Measurements from ENCODE around the gene HSFX3.
"Not testable (repeated sequence)": the region's sequence is repeated elsewhere in the genome, so short reads cannot be mapped to it uniquely, and the experiment has no call there.

HSFX3 gene, protein sequence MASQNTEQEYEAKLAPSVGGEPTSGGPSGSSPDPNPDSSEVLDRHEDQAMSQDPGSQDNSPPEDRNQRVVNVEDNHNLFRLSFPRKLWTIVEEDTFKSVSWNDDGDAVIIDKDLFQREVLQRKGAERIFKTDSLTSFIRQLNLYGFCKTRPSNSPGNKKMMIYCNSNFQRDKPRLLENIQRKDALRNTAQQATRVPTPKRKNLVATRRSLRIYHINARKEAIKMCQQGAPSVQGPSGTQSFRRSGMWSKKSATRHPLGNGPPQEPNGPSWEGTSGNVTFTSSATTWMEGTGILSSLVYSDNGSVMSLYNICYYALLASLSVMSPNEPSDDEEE

DNA sequence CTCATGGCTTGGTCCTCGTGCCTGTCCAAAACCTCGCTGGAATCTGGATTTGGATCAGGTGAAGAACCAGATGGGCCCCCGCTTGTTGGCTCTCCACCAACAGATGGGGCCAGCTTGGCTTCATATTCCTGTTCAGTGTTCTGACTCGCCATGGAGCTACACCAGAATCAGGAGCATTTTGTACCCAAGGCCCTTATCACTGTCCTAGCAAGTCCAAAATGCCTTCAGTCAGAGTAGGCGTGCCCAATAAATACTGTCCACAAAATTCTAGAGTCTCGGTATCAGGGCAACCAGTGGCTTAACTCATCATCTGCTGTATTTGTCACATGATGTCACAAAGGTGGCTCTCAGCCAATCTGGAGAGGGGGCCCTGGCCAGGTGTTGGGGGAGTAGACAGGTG is at the start of gene HSFX3:
Gene HSFX3 (minus strand): TSS at position 224 of the 400 bp plus-strand sequence. CDS start 72 bp downstream, at position 152.
- in situ Hi-C loops (cut with MboI; ENCODE audit: low sequenced_read_pairs): not testable (repeated sequence)

DNA sequence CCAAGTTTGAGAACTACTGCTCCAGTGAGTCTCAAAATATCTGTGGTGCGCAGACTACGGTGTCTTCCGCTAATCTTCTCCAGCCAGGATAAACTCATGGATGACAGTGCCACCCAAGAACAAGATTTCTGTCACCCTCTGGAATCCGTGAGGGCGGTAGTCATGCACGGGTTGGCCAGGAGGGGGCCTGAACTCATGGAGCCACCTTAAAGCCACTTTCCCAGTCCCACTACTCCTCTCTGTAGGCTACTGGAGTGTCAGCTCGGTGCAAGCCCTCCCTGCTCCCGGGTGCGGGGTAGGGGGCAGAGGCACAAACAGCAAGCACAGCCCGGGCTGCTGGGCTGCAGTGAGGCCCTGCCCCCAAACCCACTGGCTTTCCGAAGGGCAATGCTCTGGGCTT is 48.9 kb upstream of the HSFX3 start:
- in situ Hi-C loops (cut with MboI; ENCODE audit: low sequenced_read_pairs): not testable (repeated sequence)

DNA sequence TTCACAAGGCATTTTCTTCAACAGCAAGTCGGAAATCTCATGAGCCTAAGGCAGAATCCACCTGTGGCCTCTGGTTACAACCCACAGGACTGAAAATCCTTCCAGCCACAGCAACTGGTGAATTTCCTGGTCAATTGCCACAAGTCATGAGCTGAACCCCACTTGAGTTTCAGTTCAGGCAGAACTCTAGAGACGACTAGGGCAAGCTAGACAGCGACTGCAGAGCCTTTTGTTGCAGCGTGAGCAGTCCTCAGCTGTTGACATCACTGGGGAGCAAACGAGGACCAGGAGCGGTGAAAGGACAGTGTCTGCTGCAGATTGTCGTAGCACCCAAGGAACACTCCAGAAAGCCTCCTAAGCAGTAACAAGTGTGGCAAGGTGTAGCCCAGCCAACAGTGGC is 46.2 kb upstream of the HSFX3 start:
- in situ Hi-C loops (cut with MboI; ENCODE audit: low sequenced_read_pairs): not testable (repeated sequence)

DNA sequence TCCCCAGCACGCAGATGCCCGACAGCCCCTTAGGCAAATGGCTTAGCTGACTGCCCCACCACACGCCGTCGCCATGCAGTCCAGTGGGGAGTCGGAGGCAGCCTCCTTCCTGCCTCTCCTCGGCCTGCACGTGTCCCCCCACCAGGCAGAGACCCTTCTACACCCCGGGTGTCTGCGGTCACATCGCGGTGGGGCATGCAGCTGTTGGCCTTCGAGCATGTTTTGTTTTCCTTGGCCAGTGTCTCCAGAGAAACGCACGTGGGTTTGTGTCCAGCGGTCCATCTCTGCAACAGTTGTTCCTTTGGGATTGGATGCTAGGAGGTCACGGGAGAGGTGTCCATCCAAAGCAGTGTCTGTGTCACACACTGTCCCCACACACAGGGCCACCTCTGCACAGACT is 45.5 kb upstream of the HSFX3 start, which contains the start of gene HSFX2:
Gene HSFX2 (minus strand): TSS at position 101 of the 400 bp plus-strand sequence. CDS start 614 bp downstream, outside the sequence.
- in situ Hi-C loops (cut with MboI; ENCODE audit: low sequenced_read_pairs): not testable (repeated sequence)

DNA sequence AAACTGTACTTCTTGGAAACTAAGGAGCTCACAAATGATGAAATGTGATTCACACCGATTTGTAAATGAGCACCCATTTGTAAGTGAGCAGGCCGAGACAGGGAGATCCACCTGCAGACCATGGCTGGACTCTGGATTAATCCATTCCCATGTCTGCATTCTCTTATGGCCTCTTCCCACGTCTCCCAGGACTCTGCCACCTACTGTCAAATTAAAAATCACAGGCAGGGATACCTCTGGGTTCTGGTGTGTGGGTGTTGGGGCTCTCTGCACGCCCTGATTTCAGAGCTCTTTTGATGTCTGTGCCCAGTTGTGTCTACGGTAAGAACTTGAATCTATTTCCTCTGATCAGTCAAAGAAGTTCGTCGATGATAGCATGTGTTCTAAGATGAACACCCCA is 41.3 kb upstream of the HSFX3 start:
- in situ Hi-C loops (cut with MboI; ENCODE audit: low sequenced_read_pairs): not testable (repeated sequence)

DNA sequence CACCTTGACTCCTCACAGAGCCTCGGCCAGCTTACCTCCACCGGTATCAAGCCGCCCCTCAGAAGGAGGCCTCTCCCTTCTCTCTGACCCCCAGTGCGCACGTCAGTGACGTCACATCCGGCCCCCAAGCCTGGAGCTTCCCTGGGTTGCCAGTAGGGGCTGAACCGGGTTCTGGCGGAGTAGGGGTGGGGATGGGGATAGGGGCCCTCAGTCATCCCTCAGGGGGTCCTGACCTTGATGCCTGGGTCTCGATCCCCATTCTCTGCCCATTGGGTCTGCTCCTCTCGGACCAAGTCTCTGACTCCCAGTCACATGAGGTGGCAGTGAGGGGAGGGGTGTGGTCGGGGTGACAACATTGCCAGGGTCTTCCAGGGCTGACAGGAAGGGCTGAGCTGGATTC is 37.6 kb upstream of the HSFX3 start, which contains the start of gene MAGEA9B:
Gene MAGEA9B (minus strand): TSS at position 101 of the 400 bp plus-strand sequence. CDS start 4,280 bp downstream, outside the sequence.
- in situ Hi-C loops (cut with MboI; ENCODE audit: low sequenced_read_pairs): not testable (repeated sequence)

DNA sequence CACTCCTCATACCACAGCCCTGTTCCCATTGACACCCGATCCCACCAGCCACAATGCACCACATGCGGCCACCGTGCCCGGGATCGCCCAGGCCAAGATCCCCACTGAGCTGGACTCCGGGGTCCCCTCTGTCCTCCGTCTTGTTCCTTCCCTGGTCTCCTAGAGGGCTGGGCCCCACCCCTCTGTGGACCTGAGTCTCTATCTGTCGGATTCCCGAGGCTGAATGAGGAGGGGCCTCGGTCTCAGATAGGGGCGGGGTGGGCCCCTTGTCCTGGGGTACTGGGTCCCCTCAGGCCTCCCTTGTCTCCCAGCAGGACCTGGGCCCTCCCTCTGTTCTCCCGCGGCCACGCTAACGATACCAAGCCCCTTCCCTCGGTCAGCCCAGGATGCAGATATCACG is 35.9 kb upstream of the HSFX3 start:
- in situ Hi-C loops (cut with MboI; ENCODE audit: low sequenced_read_pairs): not testable (repeated sequence)

DNA sequence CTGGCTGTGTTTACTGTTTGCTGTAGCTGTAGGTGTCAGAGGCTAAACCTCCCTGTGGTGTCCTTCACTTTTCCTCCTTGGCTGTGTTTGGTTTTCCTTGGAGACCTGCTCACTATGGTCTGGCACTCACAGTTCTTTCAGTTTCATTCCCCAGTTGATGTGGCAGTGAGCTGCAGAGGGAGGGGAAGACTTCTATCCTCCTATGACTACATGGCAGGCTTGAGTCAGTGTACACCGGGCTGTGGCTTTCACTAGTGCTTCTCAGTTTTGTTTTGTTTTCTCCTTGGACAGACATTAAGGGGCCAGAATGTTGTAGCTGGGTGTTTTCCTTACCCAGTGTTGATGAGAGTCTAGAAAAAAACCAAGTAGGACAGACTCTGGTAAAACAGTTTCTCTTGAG is 23.7 kb upstream of the HSFX3 start:
- in situ Hi-C loops (cut with MboI; ENCODE audit: low sequenced_read_pairs): not testable (repeated sequence)

DNA sequence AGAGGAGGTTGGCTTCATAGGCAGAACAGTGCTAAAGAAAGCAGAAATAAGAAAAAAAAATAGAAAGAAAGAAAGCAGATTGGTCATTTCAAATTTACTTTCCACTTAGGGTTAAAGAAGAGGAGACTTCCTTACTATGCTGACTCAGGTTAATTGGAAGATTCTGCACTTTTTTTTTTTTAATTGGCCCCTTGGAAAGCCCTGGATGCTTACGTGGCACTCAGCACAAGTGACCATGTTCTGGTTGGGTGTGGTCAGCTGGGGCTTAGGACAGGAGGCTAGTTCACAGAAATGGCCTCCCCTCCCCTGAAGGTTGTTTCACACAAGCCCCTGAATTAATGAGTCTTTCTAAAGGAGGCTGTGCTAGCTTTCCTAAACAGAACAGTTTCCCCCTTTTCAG is 23.0 kb upstream of the HSFX3 start:
- in situ Hi-C loops (cut with MboI; ENCODE audit: low sequenced_read_pairs): no loop called here

DNA sequence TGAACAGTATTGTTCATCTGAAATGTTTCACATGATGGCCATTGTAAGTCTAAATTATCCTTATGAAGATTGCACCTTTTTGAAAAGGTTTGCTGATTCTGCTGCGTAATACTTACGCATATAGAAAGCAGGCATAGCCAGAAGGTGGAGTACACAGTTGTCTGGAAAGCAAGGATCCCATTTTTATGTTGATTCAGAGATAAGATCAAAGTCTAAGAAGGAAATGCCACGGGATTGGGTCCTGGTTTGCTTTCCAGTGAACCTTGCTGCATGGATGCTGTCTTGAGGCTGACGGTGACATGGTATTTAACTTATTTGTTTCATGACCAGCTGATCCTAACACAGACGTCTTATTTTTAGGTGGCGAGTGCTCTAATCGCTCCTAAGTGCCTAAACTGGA is 22.0 kb upstream of the HSFX3 start:
- in situ Hi-C loops (cut with MboI; ENCODE audit: low sequenced_read_pairs): no loop called here

DNA sequence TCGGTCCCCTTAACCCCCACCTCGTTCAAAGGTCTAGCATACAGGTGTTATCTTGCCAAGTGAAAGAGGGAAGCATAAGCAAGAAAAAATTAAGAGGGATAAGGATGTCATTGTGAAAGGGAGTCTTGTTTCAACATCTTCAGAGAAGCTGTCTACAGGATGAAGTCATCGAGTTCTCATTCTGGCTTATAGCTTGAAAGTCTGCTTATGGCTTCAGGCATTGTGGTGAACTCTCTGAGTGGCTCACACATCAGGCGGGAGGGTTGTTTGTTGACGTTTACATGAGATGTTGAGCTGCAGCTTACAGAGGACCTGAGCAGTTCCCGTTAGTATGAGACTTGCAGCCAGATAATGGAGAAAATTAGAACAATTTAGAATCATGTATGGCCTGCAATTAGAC is 20.9 kb upstream of the HSFX3 start:
- in situ Hi-C loops (cut with MboI; ENCODE audit: low sequenced_read_pairs): no loop called here

DNA sequence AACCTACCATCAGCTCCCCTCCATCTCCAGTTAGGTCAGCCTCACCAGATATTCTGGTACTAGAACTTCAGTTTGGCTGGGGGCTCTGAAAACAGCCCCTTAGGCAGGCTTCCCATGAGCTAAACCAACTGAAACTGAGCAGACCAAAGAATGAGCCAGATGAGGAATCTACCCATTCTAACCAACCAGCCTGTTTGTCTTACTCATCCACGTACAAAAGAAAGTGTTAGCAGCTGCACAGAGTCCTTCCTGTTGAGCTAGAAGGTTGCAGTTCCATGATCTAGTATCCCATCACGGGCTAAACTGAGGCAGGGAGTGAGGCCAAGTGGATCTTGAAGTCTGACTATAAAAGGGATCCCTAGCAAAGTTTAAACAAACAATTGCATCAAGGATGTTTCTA is 20.0 kb upstream of the HSFX3 start:
- in situ Hi-C loops (cut with MboI; ENCODE audit: low sequenced_read_pairs): no loop called here

DNA sequence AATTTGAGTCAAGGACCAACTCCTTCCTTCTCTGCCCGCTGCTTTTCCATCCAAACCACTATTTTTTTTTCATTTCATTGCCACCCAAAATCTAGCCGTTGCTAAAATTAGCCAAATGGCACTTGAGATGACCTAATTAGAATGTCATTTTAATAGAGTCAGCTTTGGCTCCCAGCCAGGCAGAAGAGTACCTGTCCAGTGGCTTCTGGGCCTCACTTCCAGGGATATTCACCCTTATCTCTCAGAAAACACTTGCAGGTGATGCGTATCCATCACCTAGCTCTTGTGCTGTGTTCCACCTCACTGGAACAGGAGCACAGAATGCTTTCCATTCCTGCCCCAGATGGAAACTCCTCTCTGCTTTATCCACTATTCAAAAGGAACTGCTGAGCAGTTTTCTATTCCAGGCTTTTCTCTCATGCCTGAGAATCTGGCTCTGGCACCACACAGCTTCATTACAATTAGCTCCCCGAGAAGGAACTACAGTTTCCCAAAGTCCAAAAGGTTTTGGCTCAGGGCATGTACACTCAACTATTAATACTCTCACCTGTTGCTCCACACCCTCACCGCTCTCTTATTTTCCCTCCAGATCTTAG is 19.1 kb upstream of the HSFX3 start:
- in situ Hi-C loops (cut with MboI; ENCODE audit: low sequenced_read_pairs): no loop called here

DNA sequence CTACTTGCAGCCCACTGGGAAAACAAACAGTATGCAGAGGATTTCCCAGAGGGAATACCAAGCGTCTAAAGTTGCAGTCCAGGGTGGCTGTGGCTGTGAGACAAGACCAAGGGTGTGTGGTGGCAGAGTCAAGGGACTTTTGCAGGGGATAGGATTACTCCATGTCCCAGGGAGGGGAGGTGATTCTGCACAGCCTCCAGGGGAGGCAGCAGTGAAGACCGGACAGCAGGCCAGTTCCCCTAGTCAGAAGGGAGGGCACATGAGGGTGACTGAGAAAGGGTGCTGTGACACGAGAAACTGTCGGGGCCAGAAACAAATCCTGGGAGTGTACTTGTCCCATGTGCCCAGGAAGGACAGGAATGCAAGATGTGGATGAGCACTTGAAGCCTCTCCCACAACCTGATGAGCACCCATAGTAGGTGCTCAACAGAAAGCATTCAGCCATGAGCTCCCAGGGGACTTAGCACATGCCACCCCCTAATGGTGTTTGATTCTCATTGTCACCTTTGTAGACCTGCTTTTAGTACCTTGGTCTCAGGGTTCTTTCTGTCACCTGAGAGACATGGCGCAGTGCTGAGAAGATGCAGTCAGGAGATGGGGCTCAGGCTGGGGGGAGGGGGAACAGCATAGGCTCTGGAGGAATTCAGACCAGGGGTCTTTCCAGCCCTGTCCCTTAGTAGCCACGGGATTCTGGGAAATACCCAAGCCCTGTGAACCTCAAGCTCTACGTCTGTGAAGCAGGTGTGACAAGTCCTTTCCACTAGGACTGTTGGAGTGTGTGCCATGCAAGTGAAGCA is 18.1 kb upstream of the HSFX3 start:
- in situ Hi-C loops (cut with MboI; ENCODE audit: low sequenced_read_pairs): no loop called here

DNA sequence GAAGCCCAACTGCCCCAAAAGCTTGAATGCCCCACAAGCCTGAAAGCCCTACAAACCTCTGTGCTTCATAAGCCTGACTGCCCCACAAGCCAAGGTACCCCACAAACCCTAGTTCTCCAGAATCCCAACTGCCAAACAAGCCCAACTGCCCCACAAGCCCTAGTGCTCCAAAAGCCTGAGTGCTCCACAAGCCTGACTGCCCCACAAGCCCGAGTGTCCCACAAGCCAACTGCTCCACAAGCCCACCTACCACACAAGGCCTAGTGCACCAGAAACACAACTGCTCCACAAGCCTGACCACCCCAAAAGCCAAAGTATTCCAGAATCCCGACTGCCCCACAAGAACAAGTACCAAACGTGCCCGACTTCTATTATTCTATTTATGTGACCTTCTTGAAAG is 13.6 kb upstream of the HSFX3 start:
- in situ Hi-C loops (cut with MboI; ENCODE audit: low sequenced_read_pairs): no loop called here

DNA sequence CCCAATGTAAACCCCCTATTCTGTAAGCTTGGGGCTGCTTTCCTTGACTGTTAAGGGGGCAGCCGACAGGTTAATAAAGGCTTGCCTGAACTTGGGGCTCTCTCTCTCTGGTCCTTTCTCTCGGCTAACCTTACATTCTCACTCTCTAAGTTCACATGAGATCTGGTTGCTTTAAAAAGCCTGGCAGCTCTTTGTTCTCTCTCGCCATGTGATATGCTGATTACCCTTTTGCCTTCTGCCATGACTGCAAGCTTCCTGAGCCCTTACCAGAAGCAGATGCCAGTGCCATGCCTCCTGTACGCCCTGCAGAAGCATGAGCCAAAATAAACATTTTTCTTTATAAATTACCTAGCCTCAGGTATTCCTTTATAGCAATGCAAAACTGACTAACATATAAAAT is 5.5 kb upstream of the HSFX3 start:
- in situ Hi-C loops (cut with MboI; ENCODE audit: low sequenced_read_pairs): not testable (repeated sequence)

DNA sequence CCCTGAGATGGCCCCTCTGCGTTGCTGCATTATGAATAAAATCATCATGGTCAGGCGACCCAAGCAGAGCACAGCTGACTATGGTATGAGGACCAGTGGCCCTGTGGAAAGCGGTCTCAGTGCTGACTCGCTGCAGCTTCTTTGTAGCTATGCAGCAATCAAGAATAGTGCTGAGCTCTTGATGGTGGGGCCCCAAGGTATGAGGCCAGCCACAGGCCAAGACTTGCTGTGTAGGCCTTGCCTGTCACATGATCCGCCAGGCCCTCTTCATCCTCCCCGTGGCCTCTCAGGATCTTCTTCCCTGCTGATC is 2.2 kb upstream of the HSFX3 start:
- in situ Hi-C loops (cut with MboI; ENCODE audit: low sequenced_read_pairs): not testable (repeated sequence)

DNA sequence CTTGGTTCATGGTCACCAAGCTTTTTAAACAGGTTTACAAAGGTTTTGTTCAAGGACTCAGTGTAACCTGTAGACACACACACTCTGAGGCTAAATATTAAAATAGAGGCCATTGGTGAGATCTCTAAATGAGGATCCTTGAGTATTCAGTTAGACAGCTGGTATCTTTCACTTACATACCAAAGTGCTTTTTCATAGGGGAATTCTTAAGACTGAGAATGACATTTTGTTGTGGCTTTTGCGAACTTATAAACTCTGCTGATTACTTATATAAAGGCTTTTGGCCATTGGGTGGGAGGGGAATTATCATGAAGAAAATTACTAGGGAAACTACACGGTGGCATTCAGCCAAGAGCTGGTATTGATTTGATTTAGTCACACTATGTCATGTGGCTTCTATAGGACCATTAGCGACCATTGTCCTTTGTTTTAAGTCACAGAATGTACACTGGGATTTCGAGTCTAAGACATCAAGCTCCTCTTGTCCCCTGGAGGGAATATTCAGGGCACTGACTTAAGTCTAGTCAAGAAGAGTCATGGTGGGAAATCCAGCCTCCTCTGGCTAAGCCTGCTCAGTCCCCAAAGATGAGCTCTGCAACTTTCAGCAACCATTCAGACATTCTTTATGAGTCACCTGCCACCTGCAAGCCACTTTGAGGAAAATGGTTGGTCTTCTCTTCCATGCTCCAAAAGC is 1.7 kb upstream of the HSFX3 start:
- in situ Hi-C loops (cut with MboI; ENCODE audit: low sequenced_read_pairs): not testable (repeated sequence)

DNA sequence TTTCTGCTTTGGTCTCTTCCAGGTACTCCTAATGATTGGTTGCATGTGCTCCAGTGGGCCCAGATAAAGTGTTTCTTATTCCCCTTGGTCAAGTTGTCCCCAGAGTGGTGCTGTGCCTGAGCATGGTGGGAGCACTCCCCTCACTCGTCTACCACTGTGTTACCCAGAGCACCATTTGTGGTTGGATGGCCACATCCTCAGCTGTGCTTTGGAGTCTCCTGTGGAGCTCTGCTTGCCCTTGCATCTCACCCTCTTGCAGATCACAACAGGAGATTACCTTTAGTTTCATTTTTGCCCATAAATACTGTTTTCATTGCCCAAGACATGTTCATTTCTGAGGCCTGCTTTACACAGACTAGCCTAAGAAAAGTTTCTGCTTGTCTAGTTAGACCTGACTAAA is 730 bp upstream of the HSFX3 start:
- in situ Hi-C loops (cut with MboI; ENCODE audit: low sequenced_read_pairs): not testable (repeated sequence)

DNA sequence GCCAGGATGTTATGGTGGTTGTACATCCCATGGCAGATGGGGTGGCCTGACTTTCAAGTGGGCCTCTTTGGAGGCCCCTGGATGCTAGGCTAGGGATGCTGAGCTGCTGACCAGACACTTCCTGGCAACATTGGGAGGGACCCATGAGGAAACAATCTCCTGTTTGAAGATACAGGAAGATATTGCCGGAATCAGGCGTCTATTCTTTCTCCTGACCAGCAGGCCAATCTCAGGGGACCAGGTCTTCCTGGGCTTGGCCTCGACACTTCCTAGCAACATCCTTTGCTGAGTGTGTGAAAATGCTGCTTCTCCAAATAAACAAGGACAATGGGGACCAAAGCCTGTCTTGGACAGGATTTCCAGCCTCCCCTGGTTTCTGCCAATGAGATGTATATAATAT is 1.9 kb downstream of the HSFX3 start:
- in situ Hi-C loops (cut with MboI; ENCODE audit: low sequenced_read_pairs): not testable (repeated sequence)

DNA sequence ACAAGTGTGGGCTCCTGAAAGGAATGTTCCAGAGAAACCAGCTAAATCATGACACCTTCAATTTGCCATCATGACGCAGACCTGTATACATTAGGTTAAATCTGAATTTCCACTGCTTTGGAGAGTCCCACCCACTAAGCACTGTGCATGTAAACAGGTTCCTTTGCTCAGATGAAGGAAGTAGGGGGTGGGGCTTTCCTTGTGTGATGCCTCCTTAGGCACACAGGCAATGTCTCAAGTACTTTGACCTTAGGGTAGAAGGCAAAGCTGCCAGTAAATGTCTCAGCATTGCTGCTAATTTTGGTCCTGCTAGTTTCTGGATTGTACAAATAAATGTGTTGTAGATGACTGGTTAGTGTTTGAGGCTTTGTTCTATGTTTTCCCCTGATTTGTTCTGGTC is 2.8 kb downstream of the HSFX3 start:
- in situ Hi-C loops (cut with MboI; ENCODE audit: low sequenced_read_pairs): not testable (repeated sequence)
